Measurements from ENCODE around the gene CD40. TPM values are rescaled to one million over a fixed set of nuclear protein-coding genes. Genes with fewer than 3 reads are reported as not detected.
A peak's percentile ranks its signal among the peaks of the same experiment; 100 is the strongest.

CD40 gene
- total RNA-seq, 1 experiment from 2014 or later: 7.8 TPM

GRCh38 chr20:46132705-46133120, 14.6 kb downstream of the CD40 start:
- no peak overlapping the region for H3K4me3 Mint-ChIP-seq
- Histone ChIP-seq H3K4ac (ENCODE audit: low read depth, low read length) (no peak overlapping the region), H3K4me2 (ENCODE audit: insufficient read depth, insufficient read length, low read length) (no peak overlapping the region), H4K20me1 (ENCODE audit: control insufficient read depth, insufficient read depth, insufficient read length) (no peaks in the 10 kb centered on the region), H2BK12ac (ENCODE audit: insufficient read length, low read depth, low read length) (no peak overlapping the region), H2BK15ac (ENCODE audit: low read depth, low read length) (no peak overlapping the region), H3K56ac (ENCODE audit: insufficient read length, low read depth, low read length) (no peak overlapping the region), H3K27me3 (ENCODE audit: insufficient read depth, low read length) (no peaks in the 10 kb centered on the region), H3K23me2 (ENCODE audit: insufficient read length, low read depth, low read length, poor library complexity, severe bottlenecking) (no peaks in the 10 kb centered on the region), H3K79me1 (ENCODE audit: insufficient read depth, low read depth, low read length, poor library complexity, severe bottlenecking) (no peaks in the 10 kb centered on the region), H4K5ac (ENCODE audit: insufficient read length, low read depth, low read length) (no peak overlapping the region), H3K23ac (ENCODE audit: insufficient read length, low read depth, low read length) (no peak overlapping the region), H3K27ac (ENCODE audit: insufficient read length, low read depth, low read length) (no peak overlapping the region), H4K91ac (ENCODE audit: insufficient read length, low read depth, low read length) (no peak overlapping the region), H4K8ac (replicated peaks; ENCODE audit: insufficient read length, low read depth, low read length) (no peak overlapping the region), H3K18ac (ENCODE audit: insufficient read length, low read depth, low read length) (no peak overlapping the region), H3T11ph (ENCODE audit: low read length) (no peak overlapping the region), H2BK20ac (ENCODE audit: low read depth, low read length, poor library complexity, severe bottlenecking) (no peak overlapping the region), H3K79me2 (ENCODE audit: insufficient read depth, low read length) (no peaks in the 10 kb centered on the region), H3K9ac (ENCODE audit: extremely low read depth, insufficient read length, low read length) (no peak overlapping the region), H3K14ac (ENCODE audit: insufficient read depth, low read length) (no peak overlapping the region), H2BK120ac (ENCODE audit: low read depth, low read length, poor library complexity, severe bottlenecking) (no peak overlapping the region), H2AK5ac (ENCODE audit: insufficient read length, low read length) (no peak overlapping the region), H2BK5ac (ENCODE audit: insufficient read length, low read length) (no peak overlapping the region), H3K4me1 (ENCODE audit: insufficient read depth, low read length) (no peaks in the 10 kb centered on the region), H2AFZ (ENCODE audit: low read length) (no peak overlapping the region), H3K9me3 (ENCODE audit: control insufficient read depth, low read depth, low read length) (no peaks in the 10 kb centered on the region)
- H3K36me3 Mint-ChIP-seq (ENCODE audit: insufficient read depth in 1 of 3, low read depth in 3 of 3): no peaks in the 10 kb centered on the region
- peak; percentile 96 for TF ChIP-seq CTCF (conservative IDR thresholded peaks at IDR 0.05)
- peaks cover 13 to 19% of the 10 kb centered on the region in 2 experiments for H3K4me1 Mint-ChIP-seq
- DNase-seq: peak; percentile 83
- H3K27ac Mint-ChIP-seq: no peak overlapping the region; a peak in 1 of 7 replicates
- WGBS (ENCODE audit: extremely low coverage, insufficient read length, low lambda C conversion rate): no CpG with 5 or more reads among the region's 17 CpGs
- H3K9me3 Mint-ChIP-seq: no peaks in the 10 kb centered on the region
- H3K27me3 Mint-ChIP-seq (ENCODE audit: low read depth): peaks cover 41% of the 10 kb centered on the region
